HG03565 (cell line): ENCODE data around the gene SAC3D1.
"Not testable (repeated sequence)": the region's sequence is repeated elsewhere in the genome, so short reads cannot be mapped to it uniquely, and the experiment has no call there.

Experiments
- ATAC-seq: cut with Tn5 transposase; IDR thresholded peaks from one replicate; pipeline ENCODE4 v1.9.1; 2021; ENCODE audit warnings: mild to moderate bottlenecking, moderate library complexity; ENCODE audit not compliant: unreplicated experiment

SAC3D1 gene

GRCh38 chr11:65040847-65041622 is at the start of gene SAC3D1:
Gene SAC3D1 (plus strand): TSS chr11:65041210. CDS start chr11:65041293, 83 bp downstream.
- ATAC-seq, result peak; percentile 78

GRCh38 chr11:64994318-64994717 is 46.7 kb upstream of the SAC3D1 start:
- no peak for ATAC-seq

GRCh38 chr11:64996327-64996709 is 44.7 kb upstream of the SAC3D1 start:
- no peak for ATAC-seq

GRCh38 chr11:64996710-64997380 is 44.2 kb upstream of the SAC3D1 start, which contains the start of gene BATF2:
Gene BATF2 (minus strand): TSS chr11:64996971. CDS start chr11:64996914, 57 bp downstream.
- no peak for ATAC-seq

GRCh38 chr11:64998141-64998540 is 42.9 kb upstream of the SAC3D1 start:
- ATAC-seq, result no peak

GRCh38 chr11:64998690-64999431 is 42.1 kb upstream of the SAC3D1 start:
- no peak for ATAC-seq

GRCh38 chr11:64999478-64999877 is 41.5 kb upstream of the SAC3D1 start:
- ATAC-seq, result no peak

GRCh38 chr11:65002706-65003105 is 38.3 kb upstream of the SAC3D1 start:
- no peak for ATAC-seq

GRCh38 chr11:65003282-65003681 is 37.7 kb upstream of the SAC3D1 start:
- no peak for ATAC-seq

- not testable (repeated sequence) for ATAC-seq
These were observed 37.0 kb upstream of the SAC3D1 start for GRCh38 chr11:65003968-65004367.

- ATAC-seq, result no peak
These were observed 33.0 kb upstream of the SAC3D1 start for GRCh38 chr11:65008016-65008415.

- ATAC-seq, result no peak
These were observed 32.1 kb upstream of the SAC3D1 start for GRCh38 chr11:65008873-65009272.

GRCh38 chr11:65013130-65013887 is 27.7 kb upstream of the SAC3D1 start:
- peak; percentile 50 for ATAC-seq

- ATAC-seq, result peak; percentile 72
These were observed 26.9 kb upstream of the SAC3D1 start, which contains the start of gene ARL2 for GRCh38 chr11:65013888-65014725. Gene ARL2 (plus strand): TSS chr11:65014160. CDS start chr11:65014208, 48 bp downstream.

GRCh38 chr11:65014726-65015227 is 26.2 kb upstream of the SAC3D1 start:
- ATAC-seq, result no peak

- ATAC-seq, result no peak
These were observed 24.3 kb upstream of the SAC3D1 start for GRCh38 chr11:65016705-65017104.

- ATAC-seq, result no peak
These were observed 23.1 kb upstream of the SAC3D1 start for GRCh38 chr11:65017937-65018336.

- no peak for ATAC-seq
These were observed 21.2 kb upstream of the SAC3D1 start for GRCh38 chr11:65019824-65020223.

- ATAC-seq, result no peak
These were observed 20.0 kb upstream of the SAC3D1 start for GRCh38 chr11:65021003-65021402.

GRCh38 chr11:65021509-65021908 is 19.5 kb upstream of the SAC3D1 start:
- no peak for ATAC-seq
